Mucosa of descending colon (tissue), 3 donors: ENCODE data around the gene NKPD1. TPM values are rescaled to one million over a fixed set of nuclear protein-coding genes. Genes with fewer than 3 reads are reported as not detected.

ENCODE experiments used
- ATAC-seq: fragments of 200-7000 bp; cut with Tn5 transposase; one replicate; pipeline ENCODE4 v1.9.1; 2020; ENCODE audit warnings: mild to moderate bottlenecking, moderate library complexity
- DNase-seq, 3 donors: peaks; one replicate each; pipeline ENCODE4 v3.0.0-alpha.2; 2020
- H3K36me3 ChIP-seq: fragments of 200-600 bp; one replicate; pipeline ENCODE4 v1.8.0; 2021; ENCODE audit warnings: low read depth, mild to moderate bottlenecking
- H3K4me1 ChIP-seq: fragments of 200-600 bp; one replicate; pipeline ENCODE4 v1.8.0; 2021; ENCODE audit warnings: low read depth, mild to moderate bottlenecking
- H3K4me3 ChIP-seq: fragments of 200-600 bp; one replicate; pipeline ENCODE4 v1.8.0; 2021; ENCODE audit warnings: mild to moderate bottlenecking
- H3K9me3 ChIP-seq: fragments of 200-600 bp; one replicate; pipeline ENCODE4 v1.8.0; 2021; ENCODE audit warnings: mild to moderate bottlenecking
- CTCF ChIP-seq: fragments of 200-600 bp; IDR thresholded peaks from one replicate; pipeline ENCODE4 v1.8.0; 2022; ENCODE audit warnings: antibody characterized with exemption, mild to moderate bottlenecking
- intact Hi-C, 2 donors: fragments of 100-400 bp; cut with DNase I in 1 of 2; cut with micrococcal nuclease in 1 of 2; formaldehyde crosslinking; loops; one replicate each; pipeline versions ENCODE4 v1.11.0 to v1.11.1; 2022; cut with DNase I, micrococcal nuclease
- total RNA-seq, 3 donors: library from RNA; stranded (reverse); fragmentation: NEBNext Ultra II Directional in 2 of 3; extraction: Animal tissue kit (Norgen Biotek cat#: 25700) in 2 of 3; gene quantifications; one replicate each; pipeline versions ENCODE4 v1.2.1 to v1.2.4, GENCODE V29; 2021 to 2023
- donor health status: DM: no; HTN: no; CAD: no; lungs with moderate emphysema.
- donor health status: DM: no; HTN: no; CAD: no.
- donor health status: DM: no; HTN: yes; CAD: no.

The NKPD1 gene
- total RNA-seq, 3 donors from 2014 or later, result not detected

GRCh38 chr19:45142016-45142725 lies 18.6 kb downstream of the NKPD1 start:
- H3K9me3 ChIP-seq, result no peaks in the 10 kb centered on the region
- no peak overlapping the region for H3K4me3 ChIP-seq
- no peaks in the 10 kb centered on the region for H3K36me3 ChIP-seq
- ATAC-seq (no peak), DNase-seq (no peak)
- no peak for TF ChIP-seq CTCF
- no peaks in the 10 kb centered on the region for H3K4me1 ChIP-seq
- intact Hi-C loops, result no loop called here

GRCh38 chr19:45141203-45141900 lies 19.4 kb downstream of the NKPD1 start:
- intact Hi-C loops, result no loop called here
- no peaks in the 10 kb centered on the region for H3K4me1 ChIP-seq
- no peaks in the 10 kb centered on the region for H3K9me3 ChIP-seq
- no peak overlapping the region for H3K4me3 ChIP-seq
- DNase-seq, result no peak
- no peaks in the 10 kb centered on the region for H3K36me3 ChIP-seq
- TF ChIP-seq CTCF, result no peak
- ATAC-seq, result no peak

GRCh38 chr19:45140533-45140932 lies 20.2 kb downstream of the NKPD1 start:
- TF ChIP-seq CTCF, result no peak
- no peak overlapping the region for H3K4me3 ChIP-seq
- no peaks in the 10 kb centered on the region for H3K36me3 ChIP-seq
- no peak for ATAC-seq
- no peaks in the 10 kb centered on the region for H3K4me1 ChIP-seq
- intact Hi-C loops, result no loop called here
- DNase-seq, result no peak
- no peaks in the 10 kb centered on the region for H3K9me3 ChIP-seq

GRCh38 chr19:45140144-45140503 lies 20.7 kb downstream of the NKPD1 start:
- intact Hi-C loops, result no loop called here
- no peak for DNase-seq
- no peak overlapping the region for H3K4me3 ChIP-seq
- no peaks in the 10 kb centered on the region for H3K9me3 ChIP-seq
- ATAC-seq, result no peak
- no peak for TF ChIP-seq CTCF
- no peaks in the 10 kb centered on the region for H3K4me1 ChIP-seq
- H3K36me3 ChIP-seq, result no peaks in the 10 kb centered on the region

GRCh38 chr19:45139286-45140143 lies 21.3 kb downstream of the NKPD1 start:
- intact Hi-C loops, result no loop called here
- H3K36me3 ChIP-seq, result no peaks in the 10 kb centered on the region
- no peak for ATAC-seq

More at GRCh38 chr19:45139286-45140143, 21.3 kb downstream of the NKPD1 start:
- no peak overlapping the region for H3K4me3 ChIP-seq
- no peaks in the 10 kb centered on the region for H3K4me1 ChIP-seq
- no peak for TF ChIP-seq CTCF
- no peaks in the 10 kb centered on the region for H3K9me3 ChIP-seq
- DNase-seq, result no peak
